K562 (cell line): ENCODE measurements around the gene GOLGA2. TPM values are rescaled to one million over a fixed set of nuclear protein-coding genes. Genes with fewer than 3 reads are reported as not detected.

Source experiments
- ARID3A ChIP-seq: IDR thresholded peaks from 2 replicates; pipeline ENCODE4 v1.6.1; 2012; ENCODE audit warnings: low read depth, low read length, improper control_type of control experiment, borderline replicate concordance
- ARNT ChIP-seq, 2 experiments: fragments of 450-650 bp; IDR thresholded peaks; 2 replicates each; pipeline ENCODE4 v1.6.1; 2016; ENCODE audit warnings: mild to moderate bottlenecking in 1 of 2
- ATF2 ChIP-seq: sonication (generic); formaldehyde crosslinking; IDR thresholded peaks from 2 replicates; pipeline ENCODE4 v1.8.1; 2022; ENCODE audit warnings: missing genetic modification reagents
- ATF7 ChIP-seq: fragments of 450-650 bp; IDR thresholded peaks from 2 replicates; pipeline ENCODE4 v1.7.1; 2014; ENCODE audit warnings: mild to moderate bottlenecking, moderate library complexity
- BCOR ChIP-seq: fragments of 450-650 bp; IDR thresholded peaks from 2 replicates; pipeline ENCODE4 v1.6.1; 2016
- FOXO4 ChIP-seq: fragments of 450-650 bp; formaldehyde crosslinking; IDR thresholded peaks from 2 replicates; pipeline ENCODE4 v1.4.0; 2020; ENCODE audit warnings: mild to moderate bottlenecking, moderate library complexity
- HINFP ChIP-seq: fragments of 450-650 bp; conservative IDR thresholded peaks from 2 replicates; pipeline ENCODE4 v1.6.1; 2016; ENCODE audit warnings: missing genetic modification characterization, low read depth, mild to moderate bottlenecking, control low read depth, missing compliant biosample characterization
- HOMEZ ChIP-seq: fragments of 250-450 bp; sonication (Bioruptor Pico); IDR thresholded peaks from 2 replicates; pipeline ENCODE4 v1.4.0; 2020; ENCODE audit warnings: mild to moderate bottlenecking, moderate library complexity
- IRF9 ChIP-seq: fragments of 450-650 bp; IDR thresholded peaks from 2 replicates; pipeline ENCODE4 v1.6.1; 2016; ENCODE audit warnings: missing biosample characterization, missing genetic modification characterization
- KLF1 ChIP-seq: fragments of 450-650 bp; IDR thresholded peaks from 2 replicates; pipeline ENCODE4 v1.6.1; 2016; ENCODE audit warnings: missing genetic modification characterization, missing compliant biosample characterization
- MAFF ChIP-seq: IDR thresholded peaks from 2 replicates; pipeline ENCODE4 v1.6.1; 2012; ENCODE audit warnings: low read length, improper control_type of control experiment
- NR2F6 ChIP-seq: fragments of 450-650 bp; formaldehyde crosslinking; IDR thresholded peaks from 2 replicates; pipeline ENCODE4 v1.4.0; 2020; ENCODE audit warnings: mild to moderate bottlenecking
- PCBP2 ChIP-seq: fragments of 200-400 bp; formaldehyde crosslinking; IDR thresholded peaks from 2 replicates; pipeline ENCODE4 v1.6.1; 2018; ENCODE audit warnings: low read length, low read depth, mild to moderate bottlenecking, moderate library complexity; ENCODE audit not compliant: poor library complexity, severe bottlenecking
- PTBP1 ChIP-seq: fragments of 200-400 bp; formaldehyde crosslinking; IDR thresholded peaks from 2 replicates; pipeline ENCODE4 v1.6.1; 2017; ENCODE audit warnings: low read depth, low read length
- SMAD3 ChIP-seq: fragments of 450-650 bp; formaldehyde crosslinking; conservative IDR thresholded peaks from 2 replicates; pipeline ENCODE4 v1.4.0; 2020; ENCODE audit warnings: mild to moderate bottlenecking
- TAF9B ChIP-seq: fragments of 450-650 bp; IDR thresholded peaks from 2 replicates; pipeline ENCODE4 v1.6.1; 2018; ENCODE audit warnings: mild to moderate bottlenecking; ENCODE audit not compliant: partially characterized antibody
- TFAM ChIP-seq: fragments of 250-450 bp; sonication (Bioruptor Pico); conservative IDR thresholded peaks from 2 replicates; pipeline ENCODE4 v1.5.0; 2021; ENCODE audit warnings: mild to moderate bottlenecking, moderate library complexity
- ZC3H8 ChIP-seq: fragments of 450-650 bp; IDR thresholded peaks from 2 replicates; pipeline ENCODE4 v1.6.1; 2017
- ZNF445 ChIP-seq: fragments of 250-450 bp; sonication (Bioruptor Pico); IDR thresholded peaks from 2 replicates; pipeline ENCODE4 v1.4.0; 2020; ENCODE audit warnings: low read depth, mild to moderate bottlenecking, moderate library complexity
- polyA plus RNA-seq, 8 experiments: library from polyadenylated mRNA; depleted of rRNA in 4 of 8; stranded (reverse) in 5 of 8; unstranded in 3 of 8; fragments of >200 nt; fragmentation: Nextera tagmentation in 2 of 8; fragmentation: Illumina TruSeq in 1 of 8; extraction: Ambion mirVana in 2 of 8; extraction: Trizol in 1 of 8; gene quantifications; 2 replicates each; pipeline versions ENCODE4 v1.2.1 to v1.2.3, GENCODE V29; 2011 to 2014; ENCODE audit warnings: inconsistent platforms in 1 of 8, missing spikeins in 1 of 8
- total RNA-seq, 7 experiments: library from RNA; depleted of rRNA in 6 of 7; stranded (reverse); fragments of >200 nt in 6 of 7; fragmentation: Illumina TruSeq in 2 of 7; extraction: Trizol in 2 of 7; gene quantifications; 2 replicates each; pipeline versions ENCODE4 v1.2.1 to v1.2.3, GENCODE V29; 2011 to 2021; ENCODE audit warnings: low replicate concordance in 1 of 7

The GOLGA2 gene
- total and polyA plus RNA-seq, 9 of the 15 experiments (the other 6 are each of a cell fraction or from before 2014, with no cell fraction given), result 15.7 to 138 (median 76.0) TPM

- no peak for TF ChIP-seq MAFF
- peak; percentile 69; the same call in 1 of the 2 replicates for TF ChIP-seq ARID3A
- no peak for TF ChIP-seq HINFP (tag)
- no peak for TF ChIP-seq ATF7
- no peak for TF ChIP-seq ZC3H8
- TF ChIP-seq NR2F6 (CRISPR knock-in tag), result no peak
- TF ChIP-seq ARNT (IDR thresholded peaks at IDR 0.05), result no peak
- TF ChIP-seq HOMEZ (CRISPR knock-in tag), result no peak
- no peak for TF ChIP-seq TFAM (CRISPR knock-in tag)
- TF ChIP-seq FOXO4 (CRISPR knock-in tag), result no peak
- no peak for TF ChIP-seq IRF9 (tag)
- no peak for TF ChIP-seq TAF9B
- TF ChIP-seq ATF2 (CRISPR knock-in tag), result no peak
- TF ChIP-seq SMAD3 (CRISPR knock-in tag), result 0 out of 2 replicates have a peak, but pooled peaks have one; percentile 13
- TF ChIP-seq BCOR, result no peak
- TF ChIP-seq KLF1 (tag), result peak; percentile 92
- TF ChIP-seq PCBP2, result no peak
- no peak for TF ChIP-seq PTBP1
- TF ChIP-seq ZNF445 (CRISPR knock-in tag), result no peak; the same call in 1 of the 2 replicates
These were observed 57.1 kb downstream of the GOLGA2 start (continued) for GRCh38 chr9:128218518-128219389.
